Ishikawa (cell line): ENCODE results near the gene AMN.

Experiments used
- CEBPB ChIP-seq: IDR thresholded peaks from 2 replicates; pipeline ENCODE4 v1.6.1; 2012
- CREB1 ChIP-seq: IDR thresholded peaks from 2 replicates; pipeline ENCODE4 v1.6.1; 2012; ENCODE audit warnings: low read depth
- EGR1 ChIP-seq: IDR thresholded peaks from 2 replicates; pipeline ENCODE4 v1.6.1; 2012
- EP300 ChIP-seq: IDR thresholded peaks from 2 replicates; pipeline ENCODE4 v1.6.1; 2012; ENCODE audit warnings: borderline replicate concordance
- FOXM1 ChIP-seq: IDR thresholded peaks from 2 replicates; pipeline ENCODE4 v1.6.1; 2012; ENCODE audit warnings: low read depth, borderline replicate concordance
- MAX ChIP-seq: IDR thresholded peaks from 2 replicates; pipeline ENCODE4 v1.6.1; 2012
- NFIC ChIP-seq: IDR thresholded peaks from 2 replicates; pipeline ENCODE4 v1.6.1; 2012
- RAD21 ChIP-seq: IDR thresholded peaks from 2 replicates; pipeline ENCODE4 v1.6.1; 2012; ENCODE audit warnings: low read depth
- REST ChIP-seq: IDR thresholded peaks from 2 replicates; pipeline ENCODE4 v1.6.1; 2012; ENCODE audit warnings: low read depth, mild to moderate bottlenecking
- TAF1 ChIP-seq: IDR thresholded peaks from 2 replicates; pipeline ENCODE4 v1.6.1; 2012; ENCODE audit warnings: low read depth, mild to moderate bottlenecking
- TCF12 ChIP-seq: IDR thresholded peaks from 2 replicates; pipeline ENCODE4 v1.6.1; 2012; ENCODE audit warnings: low read depth
- TEAD4 ChIP-seq: IDR thresholded peaks from 2 replicates; pipeline ENCODE4 v1.6.1; 2012
- USF1 ChIP-seq: IDR thresholded peaks from 2 replicates; pipeline ENCODE4 v1.6.1; 2012
- YY1 ChIP-seq: IDR thresholded peaks from 2 replicates; pipeline ENCODE4 v1.6.1; 2012; ENCODE audit warnings: low read depth
- ZBTB7A ChIP-seq: IDR thresholded peaks from 2 replicates; pipeline ENCODE4 v1.6.1; 2012; ENCODE audit warnings: low read depth

Gene AMN

GRCh38 chr14:102952276-102952675 lies 29.8 kb downstream of the AMN start:
- TF ChIP-seq NFIC (no peak), TCF12 (no peak)

GRCh38 chr14:102953100-102953499 lies 30.6 kb downstream of the AMN start:
- no peak for TF ChIP-seq NFIC
- no peak for TF ChIP-seq ZBTB7A
- TF ChIP-seq RAD21, result no peak
- TF ChIP-seq YY1, result no peak
- TF ChIP-seq REST, result no peak
- no peak for TF ChIP-seq FOXM1
- no peak for TF ChIP-seq TCF12
- TF ChIP-seq MAX, result no peak
- TF ChIP-seq TAF1, result no peak
- TF ChIP-seq TEAD4, result no peak
- TF ChIP-seq CEBPB, result no peak
- TF ChIP-seq CREB1, result no peak
- TF ChIP-seq EP300, result no peak
- no peak for TF ChIP-seq USF1
- no peak for TF ChIP-seq EGR1

GRCh38 chr14:102954081-102954789 lies 31.8 kb downstream of the AMN start:
- TF ChIP-seq TCF12, result no peak
- no peak for TF ChIP-seq CEBPB
- no peak for TF ChIP-seq FOXM1
- no peak for TF ChIP-seq NFIC
- no peak for TF ChIP-seq TAF1
- TF ChIP-seq ZBTB7A, result no peak
- TF ChIP-seq USF1, result no peak
- no peak for TF ChIP-seq MAX
- no peak for TF ChIP-seq EP300
- no peak for TF ChIP-seq REST
- TF ChIP-seq CREB1, result no peak
- no peak for TF ChIP-seq YY1
- no peak for TF ChIP-seq EGR1
- no peak for TF ChIP-seq RAD21

GRCh38 chr14:102955636-102956408 lies 33.4 kb downstream of the AMN start:
- no peak for TF ChIP-seq REST
- TF ChIP-seq ZBTB7A, result no peak
- no peak for TF ChIP-seq EGR1
- no peak for TF ChIP-seq USF1
- no peak for TF ChIP-seq TAF1
- TF ChIP-seq RAD21, result no peak
- TF ChIP-seq TEAD4, result no peak
- TF ChIP-seq MAX, result no peak
- TF ChIP-seq YY1, result no peak
- TF ChIP-seq EP300, result no peak
- TF ChIP-seq NFIC, result no peak
- no peak for TF ChIP-seq CEBPB
- no peak for TF ChIP-seq CREB1
- TF ChIP-seq TCF12, result no peak
- no peak for TF ChIP-seq FOXM1
